ENCODE data around the gene ANKRD65.

- TF ChIP-seq, protein P1, sequence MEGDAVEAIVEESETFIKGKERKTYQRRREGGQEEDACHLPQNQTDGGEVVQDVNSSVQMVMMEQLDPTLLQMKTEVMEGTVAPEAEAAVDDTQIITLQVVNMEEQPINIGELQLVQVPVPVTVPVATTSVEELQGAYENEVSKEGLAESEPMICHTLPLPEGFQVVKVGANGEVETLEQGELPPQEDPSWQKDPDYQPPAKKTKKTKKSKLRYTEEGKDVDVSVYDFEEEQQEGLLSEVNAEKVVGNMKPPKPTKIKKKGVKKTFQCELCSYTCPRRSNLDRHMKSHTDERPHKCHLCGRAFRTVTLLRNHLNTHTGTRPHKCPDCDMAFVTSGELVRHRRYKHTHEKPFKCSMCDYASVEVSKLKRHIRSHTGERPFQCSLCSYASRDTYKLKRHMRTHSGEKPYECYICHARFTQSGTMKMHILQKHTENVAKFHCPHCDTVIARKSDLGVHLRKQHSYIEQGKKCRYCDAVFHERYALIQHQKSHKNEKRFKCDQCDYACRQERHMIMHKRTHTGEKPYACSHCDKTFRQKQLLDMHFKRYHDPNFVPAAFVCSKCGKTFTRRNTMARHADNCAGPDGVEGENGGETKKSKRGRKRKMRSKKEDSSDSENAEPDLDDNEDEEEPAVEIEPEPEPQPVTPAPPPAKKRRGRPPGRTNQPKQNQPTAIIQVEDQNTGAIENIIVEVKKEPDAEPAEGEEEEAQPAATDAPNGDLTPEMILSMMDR (conservative IDR thresholded peaks at IDR 0.05) = no peak
- TF ChIP-seq ZFX (IDR thresholded peaks at IDR 0.05) = no peak
Measured at GRCh38 chr1:1425753-1426495, 4.8 kb upstream of the ANKRD65 start.
